Measurements from ENCODE around the gene MYADM. TPM values are rescaled to one million over a fixed set of nuclear protein-coding genes. Genes with fewer than 3 reads are reported as not detected.
A peak's percentile ranks its signal among the peaks of the same experiment; 100 is the strongest.

Gene MYADM
- total and polyA plus RNA-seq, 8 donors, result 14.0 to 57.6 (median 31.0) TPM

GRCh38 chr19:53844849-53845246, 22.8 kb upstream of the MYADM start:
- DNase-seq (no peak), FAIRE-seq (no peak), ATAC-seq (no peak)
- Histone ChIP-seq H3K36me3 (no peaks in the 10 kb centered on the region), H3K27ac (no peak overlapping the region), H3K9me3 (no peaks in the 10 kb centered on the region), H3K4me3 (no peak overlapping the region), H3K27me3 (no peaks in the 10 kb centered on the region), H3K4me1 (peaks cover 0 to 6% (median 0%) of the 10 kb centered on the region in 3 donors)
- 73 to 77% methylated on average over 9 of the region's 9 CpGs for WGBS, 2 donors
- intact Hi-C loops (cut with DNase I), result loop anchor here in 1 of 3 donors (5.0 kb wide), 1 partner anchor 177 kb away; no protein-coding TSS in a partner anchor
- no peak for TF ChIP-seq CTCF (IDR thresholded peaks at IDR 0.05)

GRCh38 chr19:53847555-53847954, 20.1 kb upstream of the MYADM start:
- peaks cover 0 to 6% (median 0%) of the 10 kb centered on the region in 3 donors for H3K4me1 ChIP-seq
- intact Hi-C loops (cut with DNase I), result no loop called here
- H3K4me3 ChIP-seq, result no peak overlapping the region
- TF ChIP-seq CTCF (IDR thresholded peaks at IDR 0.05), result no peak
- 40 to 45% methylated on average over 8 of the region's 8 CpGs for WGBS, 2 donors
- DNase-seq (no peak), FAIRE-seq (no peak), ATAC-seq (no peak)
- H3K9me3 ChIP-seq, result no peaks in the 10 kb centered on the region
- no peaks in the 10 kb centered on the region for H3K36me3 ChIP-seq
- no peak overlapping the region for H3K27ac ChIP-seq
- H3K27me3 ChIP-seq, result no peaks in the 10 kb centered on the region

- H3K9me3 ChIP-seq, result no peaks in the 10 kb centered on the region
- WGBS, 2 donors, result 60 to 62% methylated on average over 11 of the region's 11 CpGs
- peaks cover 0 to 4% (median 0%) of the 10 kb centered on the region in 3 donors for H3K4me1 ChIP-seq
- DNase-seq, result no peak
- no peaks in the 10 kb centered on the region for H3K36me3 ChIP-seq
- no peak for TF ChIP-seq CTCF (IDR thresholded peaks at IDR 0.05)
- FAIRE-seq, result no peak
- H3K27ac ChIP-seq, result peak overlapping the region in 1 of 4 donors; percentile 15
- peak in 2 of 4 donors; percentile 43 to 44 for ATAC-seq
- intact Hi-C loops (cut with DNase I), result no loop called here
- H3K27me3 ChIP-seq, result no peaks in the 10 kb centered on the region
- no peak overlapping the region for H3K4me3 ChIP-seq
Observed at GRCh38 chr19:53849237-53849676, 18.4 kb upstream of the MYADM start.

- DNase-seq (no peak), FAIRE-seq (no peak), ATAC-seq (no peak)
- no peak overlapping the region for H3K4me3 ChIP-seq
- WGBS, 2 donors, result 60 to 76% methylated on average over 2 of the region's 2 CpGs
- H3K27me3 ChIP-seq, result no peaks in the 10 kb centered on the region
- no peaks in the 10 kb centered on the region for H3K36me3 ChIP-seq
- no peak for TF ChIP-seq CTCF (IDR thresholded peaks at IDR 0.05)
- H3K9me3 ChIP-seq, result no peaks in the 10 kb centered on the region
- no peak overlapping the region for H3K27ac ChIP-seq
- peaks cover 0 to 4% (median 0%) of the 10 kb centered on the region in 3 donors for H3K4me1 ChIP-seq
- intact Hi-C loops (cut with DNase I), result no loop called here
Observed at GRCh38 chr19:53853707-53854106, 14.0 kb upstream of the MYADM start.

GRCh38 chr19:53864308-53864836, 3.3 kb upstream of the MYADM start:
- no peak for FAIRE-seq
- WGBS, 2 donors, result 14 to 17% methylated on average over 6 of the region's 6 CpGs
- H3K4me1 ChIP-seq, result peaks cover 0 to 6% (median 0%) of the 10 kb centered on the region in 3 donors
- intact Hi-C loops (cut with DNase I), result no loop called here
- H3K36me3 ChIP-seq, result no peaks in the 10 kb centered on the region
- DNase-seq, result peak in 3 of 6 donors; percentile 31 to 54 (median 41)
- TF ChIP-seq CTCF (IDR thresholded peaks at IDR 0.05), result no peak
- peak overlapping the region in 2 of 4 donors; percentile 1 to 44 for H3K27ac ChIP-seq
- no peaks in the 10 kb centered on the region for H3K27me3 ChIP-seq
- ATAC-seq, result peak in 2 of 4 donors; percentile 8 to 17
- no peaks in the 10 kb centered on the region for H3K9me3 ChIP-seq
- H3K4me3 ChIP-seq, result no peak overlapping the region
